ENCODE data around the gene SRPX2. TPM values are rescaled to one million over a fixed set of nuclear protein-coding genes. Genes with fewer than 3 reads are reported as not detected.

SRPX2 gene
- polyA plus RNA-seq, 12 donors: 12.2 to 41.8 (median 27.3) TPM; not detected in 1

DNA sequence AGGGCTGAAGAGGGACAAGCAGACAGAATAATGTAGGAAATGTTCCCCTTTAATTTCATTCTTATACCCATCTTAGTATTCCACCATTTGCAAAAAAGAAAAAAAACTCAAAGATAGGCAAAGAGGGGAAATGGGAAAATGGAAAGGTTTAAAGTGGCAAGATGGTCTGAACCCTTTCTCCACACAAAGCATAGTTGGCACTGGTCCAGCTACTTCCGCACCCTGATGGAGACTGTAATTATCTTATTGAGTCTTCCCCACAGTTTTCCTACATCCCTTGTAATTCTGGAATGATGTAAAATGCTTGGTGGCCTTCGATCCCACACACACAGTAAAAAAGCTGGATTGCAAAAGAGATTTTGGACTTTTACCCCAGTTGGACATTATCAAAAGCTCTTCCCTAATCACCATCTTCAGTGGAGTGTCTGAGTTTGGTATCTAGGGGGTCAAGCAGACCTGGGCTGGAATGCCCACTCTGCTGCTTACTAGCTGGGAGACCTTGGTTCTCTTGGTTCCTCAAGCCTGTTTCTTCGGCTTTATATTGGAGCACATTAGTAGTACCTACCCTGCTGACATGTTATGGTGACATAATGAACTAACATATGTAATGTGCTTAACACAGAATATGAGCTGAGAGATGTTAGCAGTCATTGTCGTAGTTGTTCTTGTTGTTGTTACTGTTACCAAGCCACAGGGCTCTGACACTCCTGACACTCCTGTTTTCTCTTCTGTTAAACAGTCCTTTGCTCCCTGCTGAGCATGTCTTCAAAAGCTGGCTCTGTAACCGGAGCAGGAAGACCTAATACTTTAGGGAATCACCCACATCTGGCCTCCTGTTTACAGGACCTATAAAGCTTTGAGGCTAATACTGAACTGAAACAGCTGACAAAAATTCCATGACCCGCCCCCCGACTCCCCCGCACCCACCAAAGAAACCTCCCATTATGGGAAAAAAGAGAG lies 4.7 kb downstream of the SRPX2 start:
- DNase-seq: peak; percentile 68

DNA sequence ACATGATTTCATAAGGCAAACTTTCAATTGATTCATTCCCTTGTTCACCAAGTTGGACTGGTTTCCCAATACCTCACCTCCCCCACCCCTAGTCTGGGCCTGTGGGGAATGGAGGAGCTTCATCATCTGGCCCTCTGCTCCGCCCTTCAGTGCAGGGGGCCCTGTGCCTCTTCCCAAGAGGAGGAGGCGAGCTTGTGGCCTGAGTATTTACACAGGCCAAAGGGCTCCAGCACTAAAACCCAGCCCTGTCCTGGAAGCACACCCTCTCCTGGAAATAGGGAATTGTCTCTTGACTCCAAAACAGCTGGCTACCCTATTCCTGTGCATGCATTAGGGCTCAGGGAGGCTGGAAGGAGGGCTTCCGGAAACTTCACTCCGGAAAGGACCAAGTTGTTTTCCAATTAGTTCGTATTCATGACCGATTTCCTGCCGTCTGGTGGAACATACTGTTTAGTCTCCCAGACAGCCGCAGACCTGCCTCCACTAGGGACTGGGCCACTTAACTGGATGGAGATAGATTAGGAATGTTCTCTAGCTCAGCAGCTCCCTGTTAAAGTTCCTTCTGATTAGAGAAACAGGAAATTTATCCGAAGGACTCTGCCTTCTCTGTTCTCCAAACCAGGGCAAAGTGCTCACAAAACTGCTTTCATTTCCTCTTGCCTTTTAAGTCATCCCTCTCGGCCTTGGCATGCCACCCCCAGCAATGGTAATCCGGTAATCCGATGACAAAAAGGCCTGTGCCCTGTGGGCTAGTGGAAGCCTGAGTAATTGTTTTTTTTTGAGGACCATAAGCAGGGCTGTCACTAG lies 5.8 kb downstream of the SRPX2 start:
- DNase-seq: peak; percentile 71

DNA sequence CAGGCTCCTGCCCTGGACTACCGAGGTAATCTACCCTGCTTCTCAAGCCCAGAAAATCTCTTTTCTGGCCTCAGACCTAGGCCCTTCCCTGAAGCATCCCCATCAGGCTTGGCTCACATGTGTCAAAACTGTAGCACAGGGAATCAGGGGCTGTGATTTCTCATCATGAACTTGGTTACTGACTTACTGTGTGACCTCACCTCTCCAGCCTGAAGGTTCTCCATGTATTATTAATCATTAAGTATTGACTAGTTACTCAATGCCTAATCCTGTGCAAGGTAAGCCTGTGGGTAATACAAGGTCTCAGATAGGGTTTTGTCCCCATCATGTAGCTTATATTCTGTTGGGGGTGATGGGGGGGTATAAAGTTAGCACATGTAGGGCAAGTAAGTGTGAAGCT lies 6.8 kb downstream of the SRPX2 start:
- no peak for DNase-seq

DNA sequence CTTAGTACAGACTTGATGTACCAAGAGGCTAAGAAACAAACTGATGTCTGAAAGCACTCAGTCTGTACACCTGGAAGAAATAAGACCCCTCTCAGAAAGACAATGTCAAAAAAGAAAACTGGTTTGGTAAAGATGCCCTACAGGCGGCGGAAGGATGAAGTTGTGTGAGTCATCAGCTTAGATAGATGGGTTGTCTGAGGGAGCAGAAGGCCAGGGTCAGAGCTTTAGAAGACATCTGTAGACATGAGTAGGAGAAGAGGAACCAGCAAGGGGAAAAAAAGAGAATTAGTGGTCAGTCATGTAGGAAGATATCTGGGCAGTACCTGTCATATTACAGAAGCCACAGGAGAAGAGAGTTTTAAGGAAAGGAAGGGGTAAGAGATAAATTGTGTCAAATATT lies 8.3 kb downstream of the SRPX2 start:
- no peak for DNase-seq

DNA sequence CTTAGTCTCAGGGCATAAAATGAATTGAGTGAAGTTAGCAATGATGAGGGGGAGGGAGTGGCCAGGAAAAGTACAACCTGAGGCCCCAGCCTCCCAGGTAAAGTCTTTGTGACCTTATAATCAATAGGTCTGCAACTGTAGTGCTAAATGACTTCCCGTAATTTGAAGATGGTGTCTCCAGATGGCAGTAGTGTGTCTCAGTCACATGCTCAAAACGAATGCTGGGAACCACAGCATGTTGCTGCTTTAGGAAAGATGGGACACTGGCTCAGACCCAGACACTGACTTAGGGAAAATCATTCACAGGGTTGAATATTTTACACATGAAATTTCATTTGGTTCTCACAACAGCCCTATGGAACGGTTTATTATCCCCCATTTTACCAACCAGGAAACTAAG lies 10.3 kb downstream of the SRPX2 start:
- DNase-seq: no peak

DNA sequence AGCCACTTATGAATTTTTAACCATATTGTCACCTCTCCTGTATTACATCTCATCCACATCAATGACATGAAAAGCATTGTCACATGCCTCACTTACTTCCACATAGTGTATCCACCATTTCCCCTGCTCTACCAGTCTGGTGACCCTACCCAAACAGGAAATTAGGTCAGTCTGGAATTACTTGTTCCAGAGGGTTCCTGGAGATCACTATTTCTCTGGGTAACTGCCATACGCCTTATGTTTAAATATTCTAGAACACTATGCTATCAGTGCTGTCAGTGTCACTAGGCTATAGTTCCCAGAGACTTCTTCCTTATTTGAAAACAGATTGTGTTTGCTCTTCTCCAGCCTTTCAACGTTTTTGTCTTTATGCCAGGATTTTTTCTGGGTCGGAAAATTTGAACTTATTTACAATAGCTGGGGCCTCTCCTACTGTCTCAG lies 15.0 kb downstream of the SRPX2 start:
- no peak for DNase-seq

DNA sequence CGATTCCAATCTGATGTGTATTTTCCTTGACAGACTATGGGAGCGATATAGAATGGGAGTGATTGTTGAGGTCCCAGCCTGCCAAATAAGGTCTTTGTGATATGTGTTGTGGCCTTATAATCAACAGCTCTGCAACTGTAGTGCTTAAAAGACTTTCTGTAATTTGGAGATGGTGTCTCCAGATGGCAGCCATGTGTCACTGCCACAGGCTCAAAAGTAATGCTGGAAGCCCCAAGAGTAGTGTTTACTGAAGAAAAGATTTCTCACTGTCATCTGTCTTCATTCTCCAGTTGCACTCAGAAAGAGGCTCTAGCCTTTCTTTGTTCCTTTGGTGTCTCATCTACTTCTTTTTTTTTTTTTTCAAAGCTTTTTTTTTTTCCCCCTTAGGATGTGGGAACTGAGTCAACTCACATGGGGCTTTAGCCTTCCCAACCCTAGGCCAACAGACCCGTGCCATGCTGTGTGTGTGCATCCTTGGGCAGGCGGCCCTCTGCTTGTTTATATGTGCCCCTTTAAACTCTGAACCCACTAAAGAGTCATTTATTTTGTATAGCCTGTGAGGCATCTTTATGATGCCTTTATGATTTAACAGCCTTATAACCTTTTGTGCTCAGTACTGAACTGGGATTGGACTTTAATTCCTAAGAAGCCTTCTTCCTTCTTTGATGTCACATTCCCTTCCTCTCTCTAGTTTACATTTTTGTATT lies 15.6 kb downstream of the SRPX2 start:
- no peak for DNase-seq

DNA sequence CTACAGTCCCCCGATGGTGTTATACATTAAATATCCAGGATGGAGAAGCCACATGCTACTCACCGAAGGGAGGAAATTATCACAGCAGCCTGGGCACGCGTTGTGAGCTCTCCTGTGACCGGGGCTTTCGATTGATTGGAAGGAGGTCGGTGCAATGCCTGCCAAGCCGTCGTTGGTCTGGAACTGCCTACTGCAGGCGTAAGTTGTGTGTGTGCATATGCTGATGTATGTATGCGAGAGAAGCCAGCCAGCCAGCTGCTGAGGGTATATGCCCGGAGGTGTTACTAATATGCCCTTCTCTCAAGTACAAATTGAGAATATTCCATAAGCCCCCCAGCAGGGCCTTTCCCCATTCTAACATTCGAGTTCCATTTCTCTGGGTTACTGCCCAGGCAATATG lies 18.2 kb downstream of the SRPX2 start:
- DNase-seq: no peak

DNA sequence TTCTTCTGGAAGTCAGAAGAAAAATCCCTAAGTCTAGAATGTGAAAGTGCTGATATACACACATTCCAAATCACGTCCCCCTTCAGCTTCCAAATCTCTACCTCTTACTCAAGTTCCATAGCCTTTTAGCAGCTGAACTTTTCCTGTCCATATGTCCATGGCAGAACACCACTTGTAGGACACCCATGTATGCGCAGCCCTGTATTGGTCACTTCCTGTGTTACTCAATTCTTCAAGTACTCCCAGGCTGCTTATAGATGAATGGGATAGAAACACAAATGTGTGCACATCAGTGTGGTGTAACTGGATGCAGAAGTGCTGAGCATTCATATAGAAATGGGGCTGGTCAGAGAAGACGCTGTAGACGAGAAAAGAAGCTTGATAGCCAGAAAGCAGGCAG lies 18.8 kb downstream of the SRPX2 start:
- no peak for DNase-seq

DNA sequence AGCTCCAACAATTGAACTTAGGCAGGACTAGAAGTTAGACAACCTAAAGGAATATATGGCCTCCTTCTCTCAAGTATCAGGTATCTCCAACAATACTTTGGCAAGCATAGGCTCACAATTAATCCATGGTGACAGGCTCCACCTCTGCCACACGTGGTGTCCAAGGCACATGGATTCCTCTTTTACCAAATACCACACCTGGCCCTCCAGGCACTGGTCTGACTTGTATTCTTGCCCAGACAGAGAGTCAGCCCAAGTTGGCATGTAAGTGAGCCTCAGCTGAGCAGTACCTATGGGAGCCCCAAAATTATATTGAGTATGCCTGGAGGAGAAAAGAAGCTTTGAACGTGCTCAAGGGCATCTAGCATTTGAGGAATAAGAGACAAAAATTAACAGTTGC lies 19.6 kb downstream of the SRPX2 start:
- no peak for DNase-seq

DNA sequence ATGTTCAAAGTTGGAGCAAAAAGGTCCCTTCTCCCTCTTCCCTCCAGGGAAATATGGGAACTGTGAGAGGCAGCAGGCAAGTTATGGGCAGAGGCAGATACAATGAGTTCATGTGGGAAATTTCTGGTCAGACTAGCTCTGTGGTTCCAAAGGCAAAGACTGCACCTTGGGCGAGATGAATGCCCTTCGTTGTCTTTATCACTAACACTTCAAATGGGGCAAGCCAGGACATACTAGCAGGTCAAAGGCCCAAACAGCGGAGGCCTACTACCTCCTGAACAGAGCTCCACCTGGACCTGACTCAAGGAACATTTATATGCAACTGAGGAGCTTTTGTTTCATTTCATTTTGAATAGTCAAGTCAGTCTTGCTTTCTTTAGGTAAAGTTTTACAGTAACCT lies 29.0 kb downstream of the SRPX2 start:
- no peak for DNase-seq

DNA sequence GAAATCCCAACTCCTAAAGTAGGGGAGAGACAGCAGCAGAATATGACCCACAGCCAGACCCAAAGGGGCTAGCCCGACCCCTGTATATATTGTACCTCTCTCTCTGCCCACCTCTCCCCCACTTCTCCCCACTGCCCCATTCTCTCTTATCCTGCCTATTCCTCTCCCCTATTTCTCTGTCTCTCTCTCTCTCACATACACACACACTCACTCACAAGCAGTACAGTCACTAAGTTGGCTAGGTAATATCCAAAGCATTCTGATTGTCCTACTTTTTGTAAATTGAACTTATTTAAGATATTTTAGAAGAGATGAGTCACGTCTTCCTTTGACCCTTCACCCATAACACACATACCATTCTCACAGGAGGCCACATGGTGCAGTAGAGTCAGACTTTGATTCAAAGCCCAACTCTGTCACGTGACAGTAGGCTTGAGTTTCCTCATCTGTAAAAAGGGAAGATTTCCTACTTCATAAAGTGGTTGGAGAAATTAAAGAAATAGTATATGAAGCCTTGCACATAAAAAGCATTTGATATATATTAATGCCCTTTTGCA lies 29.5 kb downstream of the SRPX2 start:
- DNase-seq: no peak

DNA sequence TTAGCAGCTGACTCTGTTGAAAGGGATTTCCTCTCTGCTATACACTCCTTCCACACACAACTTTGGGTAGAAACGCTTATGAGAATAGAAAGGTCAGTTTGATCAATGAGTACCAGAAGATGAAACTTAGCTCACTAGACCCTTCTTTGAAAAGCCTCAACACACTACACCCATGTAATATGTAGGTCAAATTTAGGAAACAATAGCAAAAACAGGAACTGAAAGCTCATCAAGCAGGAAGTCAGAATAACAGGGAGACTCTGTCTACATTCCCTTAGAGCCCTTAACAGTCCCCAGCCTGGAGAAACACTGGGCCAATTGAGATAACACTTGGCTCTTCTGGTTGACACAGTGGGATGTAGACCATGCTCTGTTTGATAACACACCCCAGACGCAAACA lies 30.7 kb downstream of the SRPX2 start:
- DNase-seq: no peak

DNA sequence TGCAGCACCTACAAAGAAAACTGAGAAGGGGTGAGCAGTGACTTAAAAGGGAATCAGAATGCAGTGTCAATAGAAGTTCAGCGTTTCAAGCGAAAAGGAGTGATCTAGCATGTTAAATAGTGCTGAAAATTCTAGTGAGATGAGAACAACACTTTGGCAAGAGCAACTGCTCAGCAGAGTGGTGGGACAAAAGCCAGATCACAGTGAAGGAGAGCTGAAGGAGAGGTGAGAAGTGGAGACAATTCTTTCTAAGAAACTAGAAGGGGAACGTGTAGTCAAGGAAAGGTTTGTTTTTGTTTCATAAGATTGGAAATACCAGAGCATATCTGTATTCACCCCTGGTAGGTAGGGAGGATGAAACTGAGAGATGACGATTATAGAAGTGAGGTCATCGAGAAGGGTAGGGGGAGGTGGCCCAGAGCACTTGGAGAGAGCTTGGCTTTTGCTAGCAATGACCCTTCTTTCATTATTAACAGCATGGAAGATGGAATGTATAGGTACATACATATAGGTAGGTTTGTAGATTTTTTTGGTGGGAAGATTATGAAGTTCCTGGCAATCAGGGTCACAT lies 33.7 kb downstream of the SRPX2 start:
- peak; percentile 47 for DNase-seq

DNA sequence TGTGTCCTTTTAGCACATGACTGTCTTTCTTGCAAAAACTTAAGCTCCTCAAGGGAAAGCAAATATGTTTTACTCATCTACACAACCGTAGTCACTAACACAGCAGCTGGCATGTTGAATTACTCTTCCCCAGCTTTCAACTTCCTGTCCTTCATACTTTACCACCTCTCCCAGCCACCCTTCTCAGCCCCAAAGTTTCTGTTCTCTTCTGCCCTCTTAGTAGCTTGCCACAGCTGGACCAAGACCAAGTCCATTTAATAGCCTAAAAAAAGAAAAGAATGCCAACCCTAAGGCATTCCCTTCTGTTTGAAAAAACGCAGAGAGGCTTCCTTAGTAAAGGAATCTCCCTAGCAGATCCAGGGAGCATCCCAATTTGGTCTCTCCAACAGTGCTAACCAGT lies 36.8 kb downstream of the SRPX2 start:
- DNase-seq: no peak

DNA sequence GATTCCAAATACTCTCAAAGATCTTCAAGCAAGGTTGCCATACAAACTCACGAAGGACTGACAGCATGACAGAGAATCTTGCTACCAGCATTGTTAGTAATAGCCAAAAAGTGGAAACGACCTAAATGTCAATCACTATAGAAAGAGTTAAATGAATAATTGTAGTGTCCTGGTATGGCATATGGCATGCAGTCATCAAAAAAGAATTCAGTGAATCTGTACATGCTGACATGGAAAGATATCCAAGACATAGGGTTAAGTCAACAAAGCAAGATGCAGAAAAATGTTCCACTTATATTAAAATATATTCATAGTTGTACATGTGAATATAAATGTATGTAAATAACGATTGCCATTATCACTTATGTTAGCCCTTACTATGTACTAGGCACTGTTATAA lies 37.6 kb downstream of the SRPX2 start:
- no peak for DNase-seq

DNA sequence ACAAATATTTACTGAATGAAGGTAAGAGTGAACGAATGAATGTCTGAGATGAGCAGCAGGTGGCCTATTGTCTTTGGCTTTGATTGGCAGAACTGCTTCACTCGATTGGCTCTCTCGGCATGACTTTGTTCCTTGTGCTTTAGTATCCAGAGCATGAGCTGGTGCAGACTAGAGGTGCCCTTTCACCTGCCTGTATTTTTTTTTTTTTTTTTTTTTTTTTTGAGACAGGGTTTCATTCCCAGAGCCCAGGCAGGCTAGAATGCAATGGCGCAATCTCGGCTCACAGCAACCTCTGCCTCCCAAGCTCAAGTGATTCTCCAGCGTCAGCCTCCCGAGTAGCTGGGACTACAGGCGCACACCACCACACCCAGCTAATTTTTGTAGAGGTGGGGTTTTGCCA lies 38.9 kb downstream of the SRPX2 start:
- no peak for DNase-seq

DNA sequence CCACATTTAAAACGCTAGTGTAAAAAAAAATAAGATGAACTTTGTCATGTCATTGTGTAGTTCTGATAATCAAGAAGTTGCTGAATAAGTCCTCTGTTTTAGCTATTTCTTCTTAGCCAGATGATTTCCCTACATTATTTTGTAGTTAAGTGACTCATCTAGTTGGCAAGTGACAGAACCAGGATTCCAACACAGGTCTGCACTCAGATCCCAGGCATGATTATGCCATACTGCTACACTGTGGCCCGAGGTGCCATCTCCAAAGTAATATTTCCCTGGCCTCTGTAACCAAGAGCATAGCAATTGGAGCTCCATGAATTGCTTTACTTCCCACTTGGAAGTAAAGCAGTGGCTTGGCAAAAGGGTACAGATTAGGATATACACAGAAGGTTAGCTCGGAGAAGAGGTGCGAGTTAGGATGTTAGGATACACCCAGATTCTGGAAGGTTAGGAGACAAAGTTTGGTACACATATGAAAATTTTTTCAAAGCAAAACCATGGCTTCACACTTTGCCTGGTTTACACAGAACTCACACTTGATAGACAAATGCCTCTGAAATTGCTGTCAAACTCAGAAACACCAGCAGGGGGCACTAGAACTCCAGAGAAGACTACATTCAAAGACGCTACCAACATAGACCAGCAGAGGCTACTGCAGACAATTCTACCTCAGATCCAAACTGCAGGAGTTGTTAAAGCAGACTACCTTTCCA lies 41.4 kb downstream of the SRPX2 start:
- DNase-seq: peak; percentile 70

DNA sequence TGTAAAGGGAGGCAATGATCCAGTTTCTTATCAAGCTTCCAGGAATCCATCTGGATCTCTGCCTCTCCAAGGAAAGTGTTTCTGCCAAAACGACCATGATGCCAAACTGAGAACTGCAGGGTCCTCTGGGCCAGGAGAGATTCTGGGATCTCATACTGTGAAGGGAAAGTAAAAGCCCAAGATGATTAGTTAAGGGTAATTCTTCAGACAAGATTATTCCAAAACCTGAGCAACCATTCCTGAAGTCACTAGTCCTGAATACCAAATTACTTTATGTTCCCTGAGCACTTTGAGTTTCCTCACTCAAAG lies 42.0 kb downstream of the SRPX2 start:
- DNase-seq: no peak

DNA sequence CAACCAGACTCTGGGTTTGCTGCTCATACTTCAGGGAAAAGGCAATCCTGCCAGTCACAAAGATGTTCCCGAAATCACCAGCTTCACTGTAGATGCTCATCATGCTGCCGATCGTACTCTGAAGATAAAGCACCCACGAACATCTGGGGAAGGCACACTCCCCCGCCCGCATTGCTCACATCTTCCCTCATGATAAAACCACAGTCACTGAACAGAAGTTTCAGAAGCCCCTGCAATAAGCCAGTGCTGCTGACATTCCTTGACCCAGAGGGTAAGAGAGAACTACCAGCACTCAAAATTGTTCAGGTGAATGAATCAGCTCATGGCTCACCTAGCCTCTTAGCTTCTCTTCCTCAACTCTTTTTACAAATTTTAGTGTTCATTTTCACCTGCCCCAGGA lies 43.1 kb downstream of the SRPX2 start:
- DNase-seq: no peak

DNA sequence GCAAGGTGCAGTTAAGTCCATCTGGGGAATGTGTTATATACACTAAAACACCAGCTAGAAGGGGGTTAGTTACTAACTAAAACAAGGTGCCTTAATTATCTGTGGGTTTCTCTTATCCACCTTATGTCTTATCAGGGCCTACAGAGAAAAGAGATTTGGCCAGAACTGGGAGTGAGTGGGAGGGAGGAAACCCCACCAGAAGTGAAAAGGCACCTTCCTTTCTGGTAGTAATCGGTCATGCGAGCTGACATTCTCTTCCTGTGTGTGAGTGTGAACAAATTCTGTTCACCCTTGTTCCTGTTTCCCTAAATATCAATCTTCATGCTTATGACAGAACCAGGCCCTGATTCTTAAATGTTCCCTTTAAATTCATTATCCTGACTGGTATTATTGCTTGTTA lies 43.5 kb downstream of the SRPX2 start:
- no peak for DNase-seq

All from muscle of arm (tissue), 12 donors.